Raji (cell line): ENCODE results near the gene FSD1.

Experiments
- POLR2A ChIP-seq: IDR thresholded peaks from 2 replicates; pipeline ENCODE4 v1.6.1; 2011; ENCODE audit warnings: low read depth, low read length, control low read depth; ENCODE audit not compliant: insufficient read depth

FSD1 gene

GRCh38 chr19:4326837-4327251 lies 22.4 kb downstream of the FSD1 start:
- TF ChIP-seq POLR2A: no peak

- no peak for TF ChIP-seq POLR2A
Measured at GRCh38 chr19:4327252-4327876, 23.0 kb downstream of the FSD1 start.

GRCh38 chr19:4327877-4328242 lies 23.5 kb downstream of the FSD1 start:
- no peak for TF ChIP-seq POLR2A

- peak; percentile 97 for TF ChIP-seq POLR2A
Measured at GRCh38 chr19:4328243-4328990, 24.0 kb downstream of the FSD1 start.

- TF ChIP-seq POLR2A: 0 out of 2 replicates have a peak, but pooled peaks have one; percentile 29
Measured at GRCh38 chr19:4328991-4329681, 24.7 kb downstream of the FSD1 start.

GRCh38 chr19:4329858-4330257 lies 25.5 kb downstream of the FSD1 start:
- no peak; the same call in 1 of the 2 replicates for TF ChIP-seq POLR2A

- TF ChIP-seq POLR2A: no peak
Measured at GRCh38 chr19:4334929-4335570, 30.7 kb downstream of the FSD1 start.

GRCh38 chr19:4337906-4338440 lies 33.6 kb downstream of the FSD1 start:
- TF ChIP-seq POLR2A: no peak

- no peak for TF ChIP-seq POLR2A
Measured at GRCh38 chr19:4338441-4339355, 34.3 kb downstream of the FSD1 start, which contains the start of gene STAP2. Gene STAP2, minus strand, starts transcription at chr19:4338827. Its CDS starts 74 bp downstream, at chr19:4338753.

GRCh38 chr19:4342314-4342614 lies 37.9 kb downstream of the FSD1 start:
- TF ChIP-seq POLR2A: no peak

GRCh38 chr19:4342615-4343369 lies 38.4 kb downstream of the FSD1 start:
- TF ChIP-seq POLR2A: peak; percentile 87

- peak; percentile 70 for TF ChIP-seq POLR2A
Measured at GRCh38 chr19:4343370-4344307, 39.2 kb downstream of the FSD1 start, which contains the start of gene MPND. Gene MPND, plus strand, starts transcription at chr19:4343562. Its CDS starts 32 bp downstream, at chr19:4343594.
